ENCODE results near the gene BAD. TPM values are rescaled to one million over a fixed set of nuclear protein-coding genes. Genes with fewer than 3 reads are reported as not detected.
A peak's percentile ranks its signal among the peaks of the same experiment; 100 is the strongest.

BAD gene
- total RNA-seq, 2 experiments from 2014 or later, result 21.2 to 74.2 TPM

- no TSS peak for BruUV-seq (replicated peaks)
- DNase-seq (ENCODE audit: low spot score), result no peak
Measured at GRCh38 chr11:64232182-64232966, 52.1 kb downstream of the BAD start.

DNA sequence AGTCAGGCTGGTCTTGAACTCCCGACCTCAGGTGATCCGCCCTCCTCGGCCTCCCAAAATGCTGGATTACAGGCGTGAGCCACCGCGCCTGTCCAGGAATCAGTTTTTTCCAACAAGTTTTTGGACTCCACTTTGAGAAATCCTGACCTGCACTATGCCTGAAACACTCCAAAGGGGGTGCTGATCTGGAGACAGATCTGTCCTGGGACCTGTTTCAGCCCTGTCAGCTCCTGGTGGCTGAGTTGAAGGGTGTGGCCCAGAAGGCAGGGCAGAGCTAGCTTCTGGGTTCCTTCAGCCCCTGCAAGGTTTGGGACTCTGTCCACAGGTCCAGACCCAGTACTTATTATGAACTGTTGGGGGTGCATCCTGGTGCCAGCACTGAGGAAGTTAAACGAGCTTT lies 52.9 kb downstream of the BAD start:
- no peak for TF ChIP-seq EZH2phosphoT487 (IDR thresholded peaks at IDR 0.05; ENCODE audit: borderline replicate concordance, low read depth, low read length)
- TF ChIP-seq, protein P1, sequence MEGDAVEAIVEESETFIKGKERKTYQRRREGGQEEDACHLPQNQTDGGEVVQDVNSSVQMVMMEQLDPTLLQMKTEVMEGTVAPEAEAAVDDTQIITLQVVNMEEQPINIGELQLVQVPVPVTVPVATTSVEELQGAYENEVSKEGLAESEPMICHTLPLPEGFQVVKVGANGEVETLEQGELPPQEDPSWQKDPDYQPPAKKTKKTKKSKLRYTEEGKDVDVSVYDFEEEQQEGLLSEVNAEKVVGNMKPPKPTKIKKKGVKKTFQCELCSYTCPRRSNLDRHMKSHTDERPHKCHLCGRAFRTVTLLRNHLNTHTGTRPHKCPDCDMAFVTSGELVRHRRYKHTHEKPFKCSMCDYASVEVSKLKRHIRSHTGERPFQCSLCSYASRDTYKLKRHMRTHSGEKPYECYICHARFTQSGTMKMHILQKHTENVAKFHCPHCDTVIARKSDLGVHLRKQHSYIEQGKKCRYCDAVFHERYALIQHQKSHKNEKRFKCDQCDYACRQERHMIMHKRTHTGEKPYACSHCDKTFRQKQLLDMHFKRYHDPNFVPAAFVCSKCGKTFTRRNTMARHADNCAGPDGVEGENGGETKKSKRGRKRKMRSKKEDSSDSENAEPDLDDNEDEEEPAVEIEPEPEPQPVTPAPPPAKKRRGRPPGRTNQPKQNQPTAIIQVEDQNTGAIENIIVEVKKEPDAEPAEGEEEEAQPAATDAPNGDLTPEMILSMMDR (conservative IDR thresholded peaks at IDR 0.05; ENCODE audit: low read length), result no peak
- DNase-seq (ENCODE audit: low spot score), result no peak
- H3K4me3 ChIP-seq (ENCODE audit: low read depth, low read length, poor library complexity, severe bottlenecking), result no peak overlapping the region
- intact Hi-C loops (cut with micrococcal nuclease; ENCODE audit: unreplicated experiment), result no loop called here
- POLR2A ChIA-PET, result interaction anchor here (1.0 kb wide), 1 partner anchor 25 kb away, joined by 3 read pairs; no protein-coding TSS in a partner anchor
- peak overlapping the region; percentile 30; the same call in 1 of the 2 replicates for H3K4me2 ChIP-seq (ENCODE audit: low read length)
- peaks cover 8% of the 10 kb centered on the region; the same call in 1 of the 2 replicates for H3K79me2 ChIP-seq (ENCODE audit: insufficient read depth, low read depth, low read length)
- H3K4me1 ChIP-seq (ENCODE audit: insufficient read depth, low read length, poor library complexity, severe bottlenecking), result peaks cover 54% of the 10 kb centered on the region
- H2AFZ ChIP-seq (ENCODE audit: low read length), result no peak overlapping the region
- no TSS peak for BruUV-seq (replicated peaks)
- CTCF ChIA-PET (ENCODE audit: unreplicated experiment), result no interaction called here
- no peak overlapping the region for H3K27ac ChIP-seq (ENCODE audit: low read depth, low read length, poor library complexity, severe bottlenecking)
- H3K36me3 ChIP-seq (ENCODE audit: insufficient read depth, low read length), result no peaks in the 10 kb centered on the region
- no peaks in the 10 kb centered on the region for H4K20me1 ChIP-seq (ENCODE audit: insufficient read depth, low read length)
- H3K9me3 ChIP-seq (ENCODE audit: low read length), result no peaks in the 10 kb centered on the region
- H3K9me2 ChIP-seq (ENCODE audit: insufficient read depth, low read length), result no peaks in the 10 kb centered on the region

More at GRCh38 chr11:64232182-64232966, 52.1 kb downstream of the BAD start:
- Histone ChIP-seq H3K9me3 (ENCODE audit: low read length) (no peaks in the 10 kb centered on the region), H4K20me1 (ENCODE audit: insufficient read depth, low read length) (no peaks in the 10 kb centered on the region), H3K36me3 (ENCODE audit: insufficient read depth, low read length) (peaks cover 4% of the 10 kb centered on the region; the same call in 1 of the 2 replicates), H3K4me1 (ENCODE audit: insufficient read depth, low read length, poor library complexity, severe bottlenecking) (peaks cover 49% of the 10 kb centered on the region), H3K27ac (ENCODE audit: low read depth, low read length, poor library complexity, severe bottlenecking) (no peak overlapping the region), H3K4me3 (ENCODE audit: low read depth, low read length, poor library complexity, severe bottlenecking) (no peak overlapping the region), H2AFZ (ENCODE audit: low read length) (no peak overlapping the region), H3K9me2 (ENCODE audit: insufficient read depth, low read length) (no peaks in the 10 kb centered on the region), H3K79me2 (ENCODE audit: insufficient read depth, low read depth, low read length) (peaks cover 3% of the 10 kb centered on the region; the same call in 1 of the 2 replicates), H3K4me2 (ENCODE audit: low read length) (peak overlapping the region; percentile 30; the same call in 1 of the 2 replicates)
- POLR2A ChIA-PET, result interaction anchor here (1.0 to 1.3 kb wide), 3 partner anchors 9 to 26 kb away, joined by 3 to 5 read pairs (median 4); partner anchors contain the start of genes FERMT3 and FKBP2
- TF ChIP-seq, protein P1 (conservative IDR thresholded peaks at IDR 0.05; ENCODE audit: low read length), result no peak
- TF ChIP-seq EZH2phosphoT487 (IDR thresholded peaks at IDR 0.05; ENCODE audit: borderline replicate concordance, low read depth, low read length), result no peak
- CTCF ChIA-PET (ENCODE audit: unreplicated experiment), result interaction anchor here (0.5 to 0.6 kb wide), 2 partner anchors 13 to 219 kb away, joined by 3 read pairs; no protein-coding TSS in a partner anchor
- intact Hi-C loops (cut with micrococcal nuclease; ENCODE audit: unreplicated experiment), result no loop called here

Measured in OCI-LY7 (cell line).